Measurements from ENCODE around the gene RPE. TPM values are rescaled to one million over a fixed set of nuclear protein-coding genes. Genes with fewer than 3 reads are reported as not detected.
A peak's percentile ranks its signal among the peaks of the same experiment; 100 is the strongest.

The RPE gene
- total RNA-seq, 1 donor, result 91.5 TPM

DNA sequence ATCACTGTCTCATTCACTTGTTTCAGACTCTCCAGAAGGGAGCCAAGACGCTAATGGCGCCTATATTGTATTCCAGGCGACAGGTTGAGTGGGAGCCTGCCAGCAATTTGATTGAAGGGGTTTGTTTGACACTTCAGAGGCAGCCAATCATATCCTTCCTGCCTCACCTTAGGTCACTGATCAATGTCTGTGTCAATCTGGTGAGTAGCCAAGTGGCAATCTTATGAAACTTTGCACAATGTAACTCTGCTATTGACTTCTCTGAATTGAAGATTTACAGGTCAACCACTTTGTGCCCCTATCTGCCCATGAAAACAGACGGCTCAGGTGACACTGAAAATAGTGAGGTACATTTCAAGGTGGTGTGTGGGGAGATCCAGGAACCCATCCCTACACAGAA, 32.7 kb upstream of the RPE start:
- TF ChIP-seq, protein P1, sequence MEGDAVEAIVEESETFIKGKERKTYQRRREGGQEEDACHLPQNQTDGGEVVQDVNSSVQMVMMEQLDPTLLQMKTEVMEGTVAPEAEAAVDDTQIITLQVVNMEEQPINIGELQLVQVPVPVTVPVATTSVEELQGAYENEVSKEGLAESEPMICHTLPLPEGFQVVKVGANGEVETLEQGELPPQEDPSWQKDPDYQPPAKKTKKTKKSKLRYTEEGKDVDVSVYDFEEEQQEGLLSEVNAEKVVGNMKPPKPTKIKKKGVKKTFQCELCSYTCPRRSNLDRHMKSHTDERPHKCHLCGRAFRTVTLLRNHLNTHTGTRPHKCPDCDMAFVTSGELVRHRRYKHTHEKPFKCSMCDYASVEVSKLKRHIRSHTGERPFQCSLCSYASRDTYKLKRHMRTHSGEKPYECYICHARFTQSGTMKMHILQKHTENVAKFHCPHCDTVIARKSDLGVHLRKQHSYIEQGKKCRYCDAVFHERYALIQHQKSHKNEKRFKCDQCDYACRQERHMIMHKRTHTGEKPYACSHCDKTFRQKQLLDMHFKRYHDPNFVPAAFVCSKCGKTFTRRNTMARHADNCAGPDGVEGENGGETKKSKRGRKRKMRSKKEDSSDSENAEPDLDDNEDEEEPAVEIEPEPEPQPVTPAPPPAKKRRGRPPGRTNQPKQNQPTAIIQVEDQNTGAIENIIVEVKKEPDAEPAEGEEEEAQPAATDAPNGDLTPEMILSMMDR (IDR thresholded peaks at IDR 0.05; ENCODE audit: insufficient read depth, low read depth, low read length), result no peak

DNA sequence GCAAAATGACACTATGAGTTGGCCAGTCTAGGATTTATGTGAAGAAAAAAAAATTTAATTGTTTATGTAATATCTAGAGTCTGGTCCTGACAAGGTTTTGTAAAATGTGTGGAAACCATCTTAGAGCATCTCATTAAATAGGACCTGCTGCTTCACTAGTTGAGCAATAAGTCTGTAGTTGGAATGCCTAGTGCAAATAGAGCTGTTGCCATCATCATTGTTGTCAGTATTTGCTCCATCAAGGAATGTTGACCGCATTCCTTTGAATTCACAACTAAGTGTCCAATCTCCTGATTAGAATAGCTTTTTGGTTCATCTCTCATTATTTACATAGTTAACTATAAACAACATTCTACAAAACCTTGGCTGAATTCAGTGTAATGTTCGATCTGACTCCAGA, 32.2 kb upstream of the RPE start:
- no peak overlapping the region for H3K4me3 ChIP-seq (ENCODE audit: low read depth, low read length)
- TF ChIP-seq, protein P1 (IDR thresholded peaks at IDR 0.05; ENCODE audit: insufficient read depth, low read depth, low read length), result no peak
- DNase-seq (ENCODE audit: low read depth), result peak; percentile 49

More for the DNA sequence above, 32.7 kb upstream of the RPE start:
- H3K4me3 ChIP-seq (ENCODE audit: low read depth, low read length), result no peak overlapping the region
- DNase-seq (ENCODE audit: low read depth), result no peak

DNA sequence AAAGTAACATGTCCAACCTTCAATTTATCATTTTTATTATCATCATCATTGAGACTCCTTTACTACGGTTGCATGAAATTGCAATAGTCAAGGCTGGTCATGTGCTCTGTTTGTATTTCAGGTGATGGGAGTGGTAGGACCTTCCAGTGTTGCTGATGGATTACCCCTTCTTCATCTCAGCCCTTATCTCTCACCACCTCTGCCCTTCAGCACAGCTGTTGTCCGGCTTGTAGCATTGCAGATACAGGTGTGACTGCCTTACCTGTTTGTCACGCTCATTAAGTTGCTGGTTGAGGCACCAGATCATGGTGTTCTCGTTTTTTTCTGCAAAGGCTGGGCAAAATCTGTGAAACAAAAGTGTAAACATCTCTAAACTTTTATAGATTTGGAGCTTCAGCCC, 31.7 kb upstream of the RPE start:
- no peak for DNase-seq (ENCODE audit: low read depth)
- TF ChIP-seq, protein P1 (IDR thresholded peaks at IDR 0.05; ENCODE audit: insufficient read depth, low read depth, low read length), result no peak
- H3K4me3 ChIP-seq (ENCODE audit: low read depth, low read length), result no peak overlapping the region

DNA sequence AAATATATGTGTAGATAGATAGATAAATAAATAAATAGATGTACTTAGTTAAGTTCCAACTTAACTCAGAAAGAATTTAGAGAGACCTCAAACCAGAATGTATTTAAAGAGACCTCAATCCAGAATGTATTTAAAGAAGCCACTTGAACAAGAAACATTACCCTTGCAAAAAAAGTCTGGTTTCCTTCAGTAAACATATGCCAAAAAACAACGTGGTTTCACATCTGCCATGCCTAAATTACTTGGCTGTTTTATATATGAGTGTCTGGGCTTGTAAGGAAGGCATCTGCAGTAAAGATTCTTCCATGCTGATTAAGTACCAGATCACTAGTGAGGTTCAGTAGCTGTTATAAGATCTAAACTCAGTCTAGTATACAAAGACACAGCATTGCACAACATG, 29.1 kb upstream of the RPE start:
- DNase-seq (ENCODE audit: low read depth), result peak; percentile 13
- no peak overlapping the region for H3K4me3 ChIP-seq (ENCODE audit: low read depth, low read length)
- TF ChIP-seq, protein P1 (IDR thresholded peaks at IDR 0.05; ENCODE audit: insufficient read depth, low read depth, low read length), result no peak

DNA sequence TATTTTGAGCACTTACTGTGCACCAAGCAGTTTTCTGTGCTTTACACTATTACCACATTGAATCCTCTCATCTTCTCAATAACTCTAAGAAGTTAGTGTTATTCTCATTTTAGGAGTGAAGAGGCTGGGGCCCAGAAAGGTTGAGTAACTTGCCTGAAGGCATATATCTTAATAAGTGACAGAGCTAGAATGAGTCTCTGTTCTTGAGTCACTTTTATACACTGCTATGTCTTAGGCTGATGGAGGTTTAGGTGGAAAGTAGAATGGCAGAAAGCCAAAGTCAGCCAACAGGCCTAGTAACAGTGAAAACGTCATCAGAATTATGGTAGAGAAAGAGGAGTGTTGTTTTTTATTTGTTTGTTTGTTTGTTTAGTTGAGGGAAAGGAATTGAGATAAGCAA, 27.9 kb upstream of the RPE start:
- no peak for DNase-seq (ENCODE audit: low read depth)
- no peak overlapping the region for H3K4me3 ChIP-seq (ENCODE audit: low read depth, low read length)
- TF ChIP-seq, protein P1 (IDR thresholded peaks at IDR 0.05; ENCODE audit: insufficient read depth, low read depth, low read length), result no peak

DNA sequence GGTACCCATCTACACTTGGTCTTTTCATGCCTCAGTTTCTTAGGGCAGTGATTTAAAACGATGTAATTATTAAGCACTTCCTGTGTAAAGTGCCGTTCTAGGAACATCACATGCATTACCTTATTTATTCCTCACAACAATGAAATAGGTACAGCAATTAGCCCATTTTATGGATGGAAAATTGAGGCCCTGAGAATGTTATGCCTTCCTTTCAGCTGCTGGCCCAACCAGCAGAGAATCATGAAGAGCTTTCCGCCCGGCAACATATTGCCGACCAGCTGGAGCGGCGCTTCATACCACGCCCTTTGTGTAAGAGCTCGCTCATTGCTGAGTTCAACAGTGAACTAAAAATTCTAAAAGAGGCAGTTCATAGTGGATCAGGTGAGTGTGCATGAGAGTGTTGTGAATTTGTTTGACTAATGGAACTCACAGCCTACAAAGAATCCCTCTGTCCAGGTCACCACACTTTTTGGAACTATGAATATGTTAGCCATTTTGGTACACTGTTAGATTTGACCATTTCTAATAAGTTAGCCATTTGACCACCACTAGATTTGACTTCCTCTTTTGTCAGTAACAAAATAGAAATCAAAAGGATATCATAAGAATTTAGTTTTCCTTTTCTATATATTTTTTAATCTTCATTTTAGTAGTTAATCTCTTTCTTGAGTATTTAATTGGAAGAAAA, 25.6 kb upstream of the RPE start:
- TF ChIP-seq, protein P1 (IDR thresholded peaks at IDR 0.05; ENCODE audit: insufficient read depth, low read depth, low read length), result no peak

More for the DNA sequence above, 25.6 kb upstream of the RPE start:
- no peak overlapping the region for H3K4me3 ChIP-seq (ENCODE audit: low read depth, low read length)
- no peak for DNase-seq (ENCODE audit: low read depth)
